Upper lobe of left lung (tissue), 6 donors: ENCODE data around the gene PSMD1. TPM values are rescaled to one million over a fixed set of nuclear protein-coding genes. Genes with fewer than 3 reads are reported as not detected.
"Not testable (repeated sequence)": the region's sequence is repeated elsewhere in the genome, so short reads cannot be mapped to it uniquely, and the experiment has no call there.

Source experiments
- ATAC-seq, 2 donors: fragments of 200-7000 bp; cut with Tn5 transposase; one replicate each; pipeline ENCODE4 v1.9.1; 2022; ENCODE audit warnings: mild to moderate bottlenecking in 2 of 2, moderate library complexity in 2 of 2; ENCODE audit not compliant: low FRiP score in 2 of 2
- DNase-seq, 2 donors: peaks; one replicate each; pipeline ENCODE4 v3.0.0-alpha.2; 2019 to 2020
- H3K27ac ChIP-seq, 4 donors: fragments of 200-600 bp; sonication (generic); one replicate each; pipeline ENCODE4 v1.5.1; 2016 to 2019
- H3K27me3 ChIP-seq, 4 donors: fragments of 200-600 bp; sonication (generic); one replicate each; pipeline ENCODE4 v1.5.1; 2017 to 2019
- H3K36me3 ChIP-seq, 4 donors: fragments of 200-600 bp; sonication (generic); one replicate each; pipeline ENCODE4 v1.5.1; 2016 to 2019
- H3K4me1 ChIP-seq, 4 donors: fragments of 200-600 bp; sonication (generic); one replicate each; pipeline ENCODE4 v1.5.1; 2018 to 2019
- H3K4me3 ChIP-seq, 4 donors: fragments of 200-600 bp; sonication (generic); one replicate each; pipeline ENCODE4 v1.5.1; 2017 to 2019; ENCODE audit warnings: mild to moderate bottlenecking in 2 of 4, moderate library complexity in 1 of 4
- H3K9me3 ChIP-seq, 4 donors: fragments of 200-600 bp; sonication (generic); one replicate each; pipeline ENCODE4 v1.5.1; 2018 to 2019
- EP300 ChIP-seq, 4 donors: sonication (generic); formaldehyde crosslinking; IDR thresholded peaks; one replicate each; pipeline ENCODE4 v1.5.1; 2017; ENCODE audit warnings: antibody characterized with exemption in 4 of 4, control low read depth in 2 of 4
- POLR2A ChIP-seq, 4 donors: fragments of 450-650 bp; IDR thresholded peaks; one replicate each; pipeline ENCODE4 v1.5.1; 2016 to 2017; ENCODE audit warnings: antibody characterized with exemption in 4 of 4, mild to moderate bottlenecking in 2 of 4
- POLR2AphosphoS5 ChIP-seq, 2 donors: sonication (generic); formaldehyde crosslinking; IDR thresholded peaks; one replicate each; pipeline ENCODE4 v1.5.1; 2017; ENCODE audit warnings: antibody characterized with exemption in 2 of 2
- WGBS, 2 donors: methylation state at CpG; one replicate each; pipeline ENCODE4 v1.1.5; 2017 to 2018; 5-methylcytosine and 5-hydroxymethylcytosine counted together
- total RNA-seq, 6 donors: library from RNA; depleted of rRNA in 4 of 6; stranded (reverse); fragments of >200 nt in 4 of 6; gene quantifications; one replicate each; pipeline versions ENCODE4 v1.1.0 to v1.2.1, GENCODE V29; 2016 to 2021
- TF ChIP-seq, protein P1 (sequence below), 6 experiments: fragments of 450-650 bp in 4 of 6; fragments of 200-600 bp in 2 of 6; sonication (generic) in 2 of 6; IDR thresholded peaks; one replicate each; pipeline ENCODE4 v1.5.1; 2016 to 2019; ENCODE audit warnings: antibody characterized with exemption in 6 of 6
- donor health status: DM: no; HTN: no; CAD: no; lungs with moderate emphysema.
- donor health status: DM: no; HTN: yes; CAD: no; lungs with severe emphysema.

PSMD1 gene
- total RNA-seq, 6 donors from 2014 or later: 24.6 to 68.1 (median 57.0) TPM

DNA sequence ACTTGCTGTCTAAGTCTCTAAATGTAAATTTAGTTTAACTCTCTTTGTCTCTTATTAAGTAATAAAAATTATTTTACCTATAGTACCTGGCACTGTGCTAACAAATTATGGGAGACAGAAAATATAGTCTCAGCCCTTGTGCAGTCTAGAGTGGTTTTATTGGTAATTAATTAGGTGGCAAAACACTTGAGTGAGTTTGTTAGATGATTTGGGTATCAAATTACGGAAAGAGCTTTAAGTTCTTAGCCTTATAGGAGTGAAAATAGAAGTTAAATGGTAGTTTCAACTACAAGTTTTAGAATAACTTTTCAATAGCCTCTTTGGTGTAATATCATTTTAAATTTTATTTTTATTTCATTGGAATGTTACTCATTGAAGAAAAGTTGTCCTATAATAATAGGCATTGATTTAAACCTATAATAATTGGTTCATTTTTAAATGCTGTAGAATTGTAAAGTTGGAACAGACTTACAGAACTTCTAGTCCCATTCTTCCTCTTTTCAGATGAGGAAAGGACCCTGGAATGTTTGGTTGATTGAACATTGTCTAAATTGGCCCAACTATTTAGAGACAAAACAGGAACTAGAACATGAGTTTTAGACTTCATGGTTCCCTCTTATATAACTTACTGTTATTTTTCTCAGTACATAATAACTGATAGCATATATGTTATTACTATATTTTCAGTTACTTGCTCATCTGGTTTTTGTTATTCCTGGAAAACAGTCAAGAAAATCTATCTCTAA, 78.4 kb downstream of the PSMD1 start:
- no peak overlapping the region for H3K4me3 ChIP-seq
- WGBS, 2 donors: 98% methylated on average over 1 of the region's 1 CpG
- DNase-seq: no peak
- no peaks in the 10 kb centered on the region for H3K27me3 ChIP-seq
- ATAC-seq: peak in 1 of 2 donors; percentile 28
- peaks cover 0 to 7% (median 4%) of the 10 kb centered on the region in 4 donors for H3K36me3 ChIP-seq
- TF ChIP-seq, protein P1, sequence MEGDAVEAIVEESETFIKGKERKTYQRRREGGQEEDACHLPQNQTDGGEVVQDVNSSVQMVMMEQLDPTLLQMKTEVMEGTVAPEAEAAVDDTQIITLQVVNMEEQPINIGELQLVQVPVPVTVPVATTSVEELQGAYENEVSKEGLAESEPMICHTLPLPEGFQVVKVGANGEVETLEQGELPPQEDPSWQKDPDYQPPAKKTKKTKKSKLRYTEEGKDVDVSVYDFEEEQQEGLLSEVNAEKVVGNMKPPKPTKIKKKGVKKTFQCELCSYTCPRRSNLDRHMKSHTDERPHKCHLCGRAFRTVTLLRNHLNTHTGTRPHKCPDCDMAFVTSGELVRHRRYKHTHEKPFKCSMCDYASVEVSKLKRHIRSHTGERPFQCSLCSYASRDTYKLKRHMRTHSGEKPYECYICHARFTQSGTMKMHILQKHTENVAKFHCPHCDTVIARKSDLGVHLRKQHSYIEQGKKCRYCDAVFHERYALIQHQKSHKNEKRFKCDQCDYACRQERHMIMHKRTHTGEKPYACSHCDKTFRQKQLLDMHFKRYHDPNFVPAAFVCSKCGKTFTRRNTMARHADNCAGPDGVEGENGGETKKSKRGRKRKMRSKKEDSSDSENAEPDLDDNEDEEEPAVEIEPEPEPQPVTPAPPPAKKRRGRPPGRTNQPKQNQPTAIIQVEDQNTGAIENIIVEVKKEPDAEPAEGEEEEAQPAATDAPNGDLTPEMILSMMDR (IDR thresholded peaks at IDR 0.05): no peak
- TF ChIP-seq POLR2AphosphoS5 (IDR thresholded peaks at IDR 0.05) (no peak), EP300 (IDR thresholded peaks at IDR 0.05) (no peak), POLR2A (IDR thresholded peaks at IDR 0.05) (no peak)
- no peak overlapping the region for H3K27ac ChIP-seq
- H3K9me3 ChIP-seq: no peaks in the 10 kb centered on the region
- peaks cover 0 to 7% (median 1%) of the 10 kb centered on the region in 4 donors for H3K4me1 ChIP-seq

DNA sequence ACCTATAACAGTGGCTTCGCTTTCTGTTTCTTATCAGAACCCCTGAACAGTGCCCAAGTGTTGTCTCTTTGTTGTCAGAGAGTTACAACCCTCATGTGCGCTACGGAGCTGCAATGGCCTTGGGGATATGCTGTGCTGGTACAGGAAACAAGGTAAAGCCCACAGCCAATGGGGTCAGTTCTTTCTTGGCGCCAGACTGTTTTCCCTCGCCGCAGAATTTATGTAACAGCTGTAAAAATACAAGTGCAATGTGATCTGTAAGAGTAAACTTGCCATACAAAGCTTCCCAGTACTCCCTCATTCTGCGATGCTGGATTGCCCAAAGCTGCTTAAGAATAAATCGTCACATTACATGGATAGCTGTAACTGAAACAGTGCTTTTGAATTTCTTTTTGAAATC, 82.0 kb downstream of the PSMD1 start:
- no peak overlapping the region for H3K27ac ChIP-seq
- no peaks in the 10 kb centered on the region for H3K9me3 ChIP-seq
- peaks cover 0 to 3% (median 1%) of the 10 kb centered on the region in 4 donors for H3K4me1 ChIP-seq
- DNase-seq: no peak
- H3K4me3 ChIP-seq: no peak overlapping the region
- 85 to 88% methylated on average over 8 of the region's 8 CpGs for WGBS, 2 donors
- TF ChIP-seq EP300 (IDR thresholded peaks at IDR 0.05) (no peak), POLR2A (IDR thresholded peaks at IDR 0.05) (no peak), POLR2AphosphoS5 (IDR thresholded peaks at IDR 0.05) (no peak)
- TF ChIP-seq, protein P1 (IDR thresholded peaks at IDR 0.05): no peak
- no peaks in the 10 kb centered on the region for H3K27me3 ChIP-seq
- peaks cover 0 to 10% (median 7%) of the 10 kb centered on the region in 4 donors for H3K36me3 ChIP-seq
- no peak for ATAC-seq

DNA sequence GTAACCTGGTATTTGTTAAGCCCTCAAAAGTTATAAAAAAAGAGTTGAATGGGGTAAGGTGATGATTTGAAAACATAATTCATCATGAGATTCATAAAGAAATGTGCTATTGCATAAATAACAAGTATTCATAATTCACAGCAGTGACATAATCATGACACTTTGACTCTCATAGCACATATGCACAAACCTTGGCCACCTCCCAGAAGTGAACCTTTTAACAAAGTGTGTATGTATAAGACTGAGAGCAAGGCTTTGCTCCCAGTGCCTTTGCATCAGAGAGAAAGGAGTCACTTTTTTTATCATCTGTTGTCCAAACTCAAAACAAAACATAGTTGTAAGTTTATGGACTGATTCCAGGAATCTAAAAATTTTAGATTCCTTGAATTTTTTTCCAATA, 83.1 kb downstream of the PSMD1 start:
- no peaks in the 10 kb centered on the region for H3K9me3 ChIP-seq
- no peaks in the 10 kb centered on the region for H3K4me1 ChIP-seq
- DNase-seq (no peak), ATAC-seq (no peak)
- peaks cover 0 to 10% (median 7%) of the 10 kb centered on the region in 4 donors for H3K36me3 ChIP-seq
- TF ChIP-seq, protein P1 (IDR thresholded peaks at IDR 0.05): no peak
- TF ChIP-seq EP300 (IDR thresholded peaks at IDR 0.05): no peak
- TF ChIP-seq POLR2A (IDR thresholded peaks at IDR 0.05): no peak
- TF ChIP-seq POLR2AphosphoS5 (IDR thresholded peaks at IDR 0.05): no peak
- no peaks in the 10 kb centered on the region for H3K27me3 ChIP-seq
- H3K27ac ChIP-seq: no peak overlapping the region
- H3K4me3 ChIP-seq: no peak overlapping the region

DNA sequence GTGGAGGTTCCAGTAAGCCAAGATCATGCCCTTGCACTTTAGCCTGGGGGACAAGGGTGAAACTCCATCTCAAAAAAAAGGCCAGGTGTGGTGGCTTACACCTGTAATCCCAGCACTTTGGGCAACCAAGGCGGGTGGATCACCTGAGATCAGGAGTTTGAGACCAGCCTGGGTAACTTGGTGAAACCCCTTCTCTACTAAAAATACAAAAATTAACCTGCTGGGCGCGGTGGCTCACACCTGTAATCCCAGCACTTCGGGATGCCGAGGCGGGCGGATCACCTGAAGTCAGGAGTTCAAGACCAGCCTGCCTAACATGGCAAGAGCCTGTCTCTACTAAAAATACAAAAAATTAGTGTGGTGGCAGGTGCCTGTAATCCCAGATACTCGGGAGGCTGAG, 84.1 kb downstream of the PSMD1 start:
- not testable (repeated sequence) for H3K36me3 ChIP-seq, H3K4me3 ChIP-seq, H3K27ac ChIP-seq, ATAC-seq, H3K9me3 ChIP-seq, H3K27me3 ChIP-seq, H3K4me1 ChIP-seq, DNase-seq
- 94 to 99% methylated on average over 8 of the region's 8 CpGs for WGBS, 2 donors

DNA sequence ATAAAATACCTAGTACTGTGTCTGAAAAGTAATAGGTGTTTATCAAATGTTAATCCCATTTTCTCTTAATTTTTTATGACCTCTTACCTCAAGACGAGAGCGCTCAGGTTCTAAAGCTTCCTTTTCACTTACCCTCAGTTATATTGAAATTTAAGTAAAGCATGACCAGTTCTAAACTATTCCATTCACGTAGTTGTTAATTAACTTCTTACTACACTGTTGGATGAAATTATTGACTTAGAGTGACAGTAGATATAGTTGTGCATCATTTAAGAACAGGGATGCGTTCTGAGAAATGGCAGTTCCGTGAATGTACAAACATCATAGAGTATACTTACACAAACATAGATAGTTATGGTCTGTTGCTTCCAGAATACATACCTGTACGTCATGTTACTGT, 88.2 kb downstream of the PSMD1 start:
- 97 to 99% methylated on average over 6 of the region's 6 CpGs for WGBS, 2 donors
- ATAC-seq (no peak), DNase-seq (no peak)
- no peaks in the 10 kb centered on the region for H3K4me1 ChIP-seq
- H3K27me3 ChIP-seq: no peaks in the 10 kb centered on the region
- peaks cover 0 to 37% (median 17%) of the 10 kb centered on the region in 4 donors for H3K36me3 ChIP-seq
- no peak overlapping the region for H3K27ac ChIP-seq
- no peak overlapping the region for H3K4me3 ChIP-seq
- no peak for TF ChIP-seq EP300 (IDR thresholded peaks at IDR 0.05)
- TF ChIP-seq POLR2A (IDR thresholded peaks at IDR 0.05): no peak
- H3K9me3 ChIP-seq: no peaks in the 10 kb centered on the region

DNA sequence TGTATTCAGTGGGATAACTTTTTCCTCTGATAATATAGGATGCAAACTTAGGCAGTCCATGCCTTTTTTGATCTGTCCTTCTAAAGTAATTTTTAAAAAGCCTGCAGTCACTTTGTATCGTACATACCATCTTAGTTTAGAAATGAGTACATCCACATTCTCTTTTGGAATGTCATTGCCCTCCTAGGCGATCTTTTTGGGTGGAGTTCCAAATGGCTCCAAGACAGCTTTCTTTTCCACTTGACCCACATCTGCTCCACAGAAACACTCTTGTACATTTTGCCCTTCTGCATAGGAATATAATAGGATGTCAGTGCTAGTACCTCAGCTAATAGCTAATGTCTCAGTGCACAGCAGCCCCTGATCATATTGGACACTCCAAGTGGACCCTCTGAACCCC, 90.0 kb downstream of the PSMD1 start:
- no peak for ATAC-seq
- Histone ChIP-seq H3K27me3 (no peaks in the 10 kb centered on the region), H3K4me3 (no peak overlapping the region), H3K27ac (no peak overlapping the region), H3K4me1 (no peaks in the 10 kb centered on the region), H3K36me3 (peaks cover 0 to 42% (median 13%) of the 10 kb centered on the region in 4 donors), H3K9me3 (no peaks in the 10 kb centered on the region)
- TF ChIP-seq EP300 (IDR thresholded peaks at IDR 0.05): no peak
- no peak for TF ChIP-seq POLR2A (IDR thresholded peaks at IDR 0.05)
- TF ChIP-seq, protein P1 (IDR thresholded peaks at IDR 0.05): no peak
- no peak for TF ChIP-seq POLR2AphosphoS5 (IDR thresholded peaks at IDR 0.05)
- no peak for DNase-seq
- 86 to 94% methylated on average over 2 of the region's 2 CpGs for WGBS, 2 donors
